GM12801 (cell line): ENCODE results near the gene GDPD3.

Source experiments
- TF ChIP-seq, protein P1 (sequence below): IDR thresholded peaks from one replicate; pipeline ENCODE4 v1.5.1; 2011; ENCODE audit warnings: control low read depth; ENCODE audit not compliant: insufficient read length; ENCODE audit errors: extremely low read depth

Gene GDPD3

DNA sequence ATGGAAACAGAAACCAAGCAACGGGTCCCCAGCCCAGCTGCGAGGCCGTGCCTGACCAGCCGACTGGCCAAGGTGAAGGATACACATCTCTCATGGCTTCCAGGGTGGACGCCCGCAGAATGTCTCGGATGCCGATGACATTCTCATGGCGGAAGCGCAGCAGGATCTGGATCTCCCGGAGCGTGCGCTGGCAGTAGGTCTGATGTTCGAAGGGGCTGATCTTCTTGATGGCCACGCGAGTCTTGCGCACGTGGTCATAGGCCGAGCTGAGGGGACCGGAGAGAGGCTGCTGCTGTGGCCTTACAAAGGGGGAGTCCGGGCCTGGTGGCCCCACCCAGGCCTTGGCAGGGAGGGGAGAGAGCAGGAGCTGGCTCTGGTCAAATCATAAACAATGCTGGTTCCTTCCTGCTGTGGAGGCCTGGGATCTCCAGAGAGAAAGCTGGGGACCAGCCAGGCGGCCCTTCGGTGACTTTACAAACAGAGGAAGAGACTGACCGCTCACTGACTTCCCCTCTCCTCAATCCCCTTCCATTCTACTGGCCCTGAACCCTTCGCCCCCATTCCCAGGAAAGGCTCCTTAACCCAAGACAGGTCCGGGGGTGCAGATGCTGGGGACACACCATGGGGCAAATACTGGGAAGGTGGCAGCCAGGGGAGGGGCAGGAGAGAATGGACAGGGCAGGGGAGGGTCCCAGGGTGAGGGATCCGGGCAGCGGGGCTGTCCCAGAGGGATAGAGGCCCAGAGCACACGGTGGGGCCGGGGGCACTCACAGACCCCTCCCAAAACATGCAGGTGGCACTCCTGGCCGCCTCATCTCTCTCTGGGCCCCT lies 8.6 kb upstream of the GDPD3 start:
- TF ChIP-seq, protein P1, sequence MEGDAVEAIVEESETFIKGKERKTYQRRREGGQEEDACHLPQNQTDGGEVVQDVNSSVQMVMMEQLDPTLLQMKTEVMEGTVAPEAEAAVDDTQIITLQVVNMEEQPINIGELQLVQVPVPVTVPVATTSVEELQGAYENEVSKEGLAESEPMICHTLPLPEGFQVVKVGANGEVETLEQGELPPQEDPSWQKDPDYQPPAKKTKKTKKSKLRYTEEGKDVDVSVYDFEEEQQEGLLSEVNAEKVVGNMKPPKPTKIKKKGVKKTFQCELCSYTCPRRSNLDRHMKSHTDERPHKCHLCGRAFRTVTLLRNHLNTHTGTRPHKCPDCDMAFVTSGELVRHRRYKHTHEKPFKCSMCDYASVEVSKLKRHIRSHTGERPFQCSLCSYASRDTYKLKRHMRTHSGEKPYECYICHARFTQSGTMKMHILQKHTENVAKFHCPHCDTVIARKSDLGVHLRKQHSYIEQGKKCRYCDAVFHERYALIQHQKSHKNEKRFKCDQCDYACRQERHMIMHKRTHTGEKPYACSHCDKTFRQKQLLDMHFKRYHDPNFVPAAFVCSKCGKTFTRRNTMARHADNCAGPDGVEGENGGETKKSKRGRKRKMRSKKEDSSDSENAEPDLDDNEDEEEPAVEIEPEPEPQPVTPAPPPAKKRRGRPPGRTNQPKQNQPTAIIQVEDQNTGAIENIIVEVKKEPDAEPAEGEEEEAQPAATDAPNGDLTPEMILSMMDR: no peak

DNA sequence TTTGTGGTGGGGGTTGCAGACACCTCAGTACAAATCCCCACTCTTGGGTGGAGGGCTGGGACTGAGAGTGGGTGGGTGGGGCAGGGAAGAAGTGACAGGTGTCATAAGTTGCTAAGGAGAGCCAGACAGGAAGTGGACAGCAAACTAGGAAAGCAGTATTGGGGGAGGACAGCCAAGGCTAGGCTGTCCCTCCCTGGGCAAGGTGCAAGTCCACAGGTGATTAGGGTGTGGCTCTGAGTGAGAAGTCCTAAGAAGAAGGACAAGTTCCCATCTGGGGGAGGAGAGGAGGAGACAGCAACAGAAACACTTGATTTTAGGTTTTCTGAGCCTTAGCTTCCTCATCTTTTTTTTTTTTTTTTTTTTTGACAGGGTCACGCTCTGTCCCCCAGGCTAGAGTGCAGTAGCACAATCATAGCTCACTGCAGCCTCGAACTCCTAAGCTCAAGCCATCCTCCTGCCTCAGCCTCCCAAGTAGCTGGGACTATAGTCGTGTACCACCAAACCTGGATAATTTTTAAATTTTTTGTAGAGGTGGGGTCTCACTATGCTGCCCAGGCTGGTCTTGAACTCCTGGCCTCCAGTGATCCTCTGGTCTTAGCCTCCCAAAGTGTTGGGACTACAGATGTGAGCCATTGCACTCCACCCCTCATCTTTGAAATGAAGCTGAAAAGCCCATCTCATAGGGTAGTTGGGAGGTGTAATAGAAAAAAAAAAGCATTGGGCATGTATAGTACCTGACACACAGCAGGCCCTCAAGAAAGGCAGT lies 7.2 kb upstream of the GDPD3 start:
- TF ChIP-seq, protein P1: no peak

DNA sequence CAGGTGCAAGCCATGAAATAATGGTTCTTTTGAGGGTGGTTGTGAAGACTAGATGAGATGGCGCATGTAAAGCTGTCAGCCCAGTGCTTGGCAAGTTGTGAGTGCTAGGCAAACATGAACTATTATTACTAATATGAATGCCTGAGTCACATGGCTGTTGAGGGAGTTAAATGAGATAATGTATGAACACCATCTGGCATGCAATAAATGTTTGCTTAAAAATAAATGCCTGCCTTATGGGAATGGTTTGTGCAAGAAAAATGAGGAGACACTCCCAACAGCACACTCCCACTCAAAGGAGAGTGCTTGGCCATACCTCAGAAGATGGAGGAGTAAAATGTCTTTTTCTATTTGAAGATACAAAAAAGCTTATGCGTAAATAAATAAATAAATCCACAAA lies 6.1 kb upstream of the GDPD3 start:
- TF ChIP-seq, protein P1: no peak

- TF ChIP-seq, protein P1: no peak
Measured at GRCh38 chr16:30117768-30118167, 4.4 kb upstream of the GDPD3 start.

DNA sequence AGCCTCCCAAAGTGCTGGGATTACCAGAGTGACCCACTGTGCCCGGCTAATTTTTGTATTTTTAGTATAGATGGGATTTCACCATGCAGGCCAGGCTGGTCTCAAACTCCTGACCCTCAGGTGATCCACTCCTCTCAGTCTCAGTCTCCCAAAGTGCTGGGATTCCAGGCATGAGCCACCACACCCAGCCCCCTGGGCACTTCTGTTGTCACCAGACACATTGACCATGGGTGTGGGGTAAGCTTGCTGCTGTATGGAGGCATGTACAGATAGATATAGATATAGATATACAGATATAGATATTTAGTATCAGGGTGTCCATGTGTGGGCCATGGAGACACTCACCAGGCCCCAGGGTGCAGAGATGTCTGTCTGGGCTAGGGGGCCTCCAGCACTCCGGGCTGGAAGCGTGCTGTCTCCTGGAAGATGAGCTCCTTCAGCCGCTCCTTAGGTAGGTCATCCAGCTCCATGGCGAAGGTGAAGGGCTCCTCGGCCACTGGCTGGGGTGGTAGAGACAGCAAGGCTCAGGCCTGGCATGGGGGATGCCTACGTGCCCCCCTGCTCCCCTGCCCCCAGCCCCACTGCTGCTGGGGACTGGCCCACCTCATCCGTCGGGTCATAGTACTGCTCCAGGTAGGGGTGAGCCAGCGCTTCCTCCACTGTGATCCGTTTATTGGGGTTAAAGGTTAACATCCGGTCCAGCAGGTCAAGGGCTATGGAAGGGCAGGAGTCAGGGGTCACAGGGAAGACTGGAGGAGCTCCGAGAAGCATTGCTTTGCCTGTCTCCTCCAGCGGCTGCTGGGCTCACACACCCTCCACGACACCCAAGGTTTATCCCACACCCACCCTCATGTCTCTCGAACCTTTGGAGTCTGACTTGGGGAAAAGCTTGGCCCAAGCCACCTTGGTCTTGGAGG lies 3.2 kb upstream of the GDPD3 start:
- TF ChIP-seq, protein P1: no peak

GRCh38 chr16:30115238-30115637 lies 1.9 kb upstream of the GDPD3 start:
- TF ChIP-seq, protein P1: no peak

DNA sequence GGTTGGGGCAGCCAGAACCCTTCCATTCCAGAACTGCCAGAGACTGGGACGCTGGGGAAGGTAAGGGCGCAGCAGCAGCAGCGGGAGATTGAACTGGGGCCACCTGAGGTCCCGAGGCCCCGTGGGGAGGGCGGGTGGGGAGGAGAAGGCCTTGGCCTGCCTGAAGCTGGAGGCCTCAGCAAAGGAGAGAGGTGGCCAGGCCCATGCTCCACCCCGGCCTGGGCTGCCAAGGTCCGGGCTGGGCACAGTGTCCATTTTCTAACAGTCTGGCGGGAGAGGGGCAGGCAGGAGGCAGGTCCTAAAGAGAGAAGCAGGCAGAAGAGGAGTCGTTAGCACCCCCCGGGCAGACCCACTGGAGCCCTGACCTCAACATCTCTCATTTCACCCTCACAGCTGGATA lies 1.1 kb upstream of the GDPD3 start:
- TF ChIP-seq, protein P1: no peak
